ENCODE measurements around the gene RPL22.

The RPL22 gene

DNA sequence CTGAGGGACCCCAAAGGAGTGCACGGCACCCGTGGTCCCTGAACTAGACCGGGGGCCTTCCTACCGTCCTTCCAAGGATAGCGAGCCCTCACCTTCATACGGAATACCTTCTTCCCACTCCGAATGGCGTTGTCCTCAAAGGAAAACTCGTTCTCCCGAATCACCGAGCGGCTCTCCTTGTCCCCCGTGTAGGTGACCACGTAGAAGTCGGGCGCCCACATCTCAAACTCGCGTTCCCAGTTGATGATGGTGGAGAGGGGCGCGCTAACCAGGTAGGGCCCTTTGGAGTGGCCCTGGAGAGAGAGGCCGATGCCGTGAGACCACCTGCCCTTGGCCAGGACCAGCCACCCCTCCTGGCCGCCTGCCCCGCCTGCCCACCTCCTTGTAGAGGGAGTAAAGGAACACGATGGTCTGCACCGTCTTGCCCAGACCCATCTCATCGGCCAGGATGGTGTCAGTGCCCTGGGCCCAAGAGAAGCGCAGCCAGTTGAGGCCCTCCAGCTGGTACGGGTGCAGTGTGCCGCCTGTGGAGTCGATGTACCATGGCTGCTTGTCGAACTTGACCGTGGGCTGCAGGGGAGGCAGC is 57.3 kb downstream of the RPL22 start:
- no peaks in the 10 kb centered on the region for H3K9me3 Mint-ChIP-seq
- no peak overlapping the region for H3K27ac Mint-ChIP-seq
- TF ChIP-seq, protein P1, sequence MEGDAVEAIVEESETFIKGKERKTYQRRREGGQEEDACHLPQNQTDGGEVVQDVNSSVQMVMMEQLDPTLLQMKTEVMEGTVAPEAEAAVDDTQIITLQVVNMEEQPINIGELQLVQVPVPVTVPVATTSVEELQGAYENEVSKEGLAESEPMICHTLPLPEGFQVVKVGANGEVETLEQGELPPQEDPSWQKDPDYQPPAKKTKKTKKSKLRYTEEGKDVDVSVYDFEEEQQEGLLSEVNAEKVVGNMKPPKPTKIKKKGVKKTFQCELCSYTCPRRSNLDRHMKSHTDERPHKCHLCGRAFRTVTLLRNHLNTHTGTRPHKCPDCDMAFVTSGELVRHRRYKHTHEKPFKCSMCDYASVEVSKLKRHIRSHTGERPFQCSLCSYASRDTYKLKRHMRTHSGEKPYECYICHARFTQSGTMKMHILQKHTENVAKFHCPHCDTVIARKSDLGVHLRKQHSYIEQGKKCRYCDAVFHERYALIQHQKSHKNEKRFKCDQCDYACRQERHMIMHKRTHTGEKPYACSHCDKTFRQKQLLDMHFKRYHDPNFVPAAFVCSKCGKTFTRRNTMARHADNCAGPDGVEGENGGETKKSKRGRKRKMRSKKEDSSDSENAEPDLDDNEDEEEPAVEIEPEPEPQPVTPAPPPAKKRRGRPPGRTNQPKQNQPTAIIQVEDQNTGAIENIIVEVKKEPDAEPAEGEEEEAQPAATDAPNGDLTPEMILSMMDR (IDR thresholded peaks at IDR 0.05): no peak
- H3K4me1 Mint-ChIP-seq: peaks cover 23% of the 10 kb centered on the region
- H3K4me3 Mint-ChIP-seq: no peak overlapping the region
- peaks cover 29% of the 10 kb centered on the region for H3K27me3 Mint-ChIP-seq (ENCODE audit: low read depth, poor library complexity)
- DNase-seq: no peak
- no peaks in the 10 kb centered on the region for H3K36me3 Mint-ChIP-seq (ENCODE audit: low read depth)

DNA sequence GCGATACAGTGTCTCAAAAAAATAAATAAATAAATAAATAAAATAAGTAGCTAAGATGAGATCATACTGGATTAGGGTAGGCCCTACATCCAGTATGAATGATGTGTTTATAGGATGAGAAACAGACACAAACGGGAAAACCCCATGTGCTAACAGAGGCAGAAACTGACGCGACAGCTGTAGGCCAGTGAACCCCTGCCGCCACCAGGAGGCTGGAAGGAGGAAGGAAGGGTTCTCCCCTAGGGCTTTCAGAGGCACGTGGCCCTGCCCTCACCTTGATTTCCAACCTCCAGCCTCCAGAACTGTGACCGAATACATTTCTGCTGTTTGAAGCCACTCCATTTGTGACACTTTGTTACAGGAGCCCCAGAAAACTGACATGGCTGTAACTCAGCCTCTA is 57.8 kb downstream of the RPL22 start:
- Mint-ChIP-seq H3K36me3 (ENCODE audit: low read depth) (no peaks in the 10 kb centered on the region), H3K4me3 (no peak overlapping the region), H3K4me1 (peaks cover 23% of the 10 kb centered on the region), H3K27me3 (ENCODE audit: low read depth, poor library complexity) (peaks cover 26% of the 10 kb centered on the region), H3K27ac (no peak overlapping the region), H3K9me3 (no peaks in the 10 kb centered on the region)
- TF ChIP-seq, protein P1 (IDR thresholded peaks at IDR 0.05): peak; percentile 9
- DNase-seq: no peak

DNA sequence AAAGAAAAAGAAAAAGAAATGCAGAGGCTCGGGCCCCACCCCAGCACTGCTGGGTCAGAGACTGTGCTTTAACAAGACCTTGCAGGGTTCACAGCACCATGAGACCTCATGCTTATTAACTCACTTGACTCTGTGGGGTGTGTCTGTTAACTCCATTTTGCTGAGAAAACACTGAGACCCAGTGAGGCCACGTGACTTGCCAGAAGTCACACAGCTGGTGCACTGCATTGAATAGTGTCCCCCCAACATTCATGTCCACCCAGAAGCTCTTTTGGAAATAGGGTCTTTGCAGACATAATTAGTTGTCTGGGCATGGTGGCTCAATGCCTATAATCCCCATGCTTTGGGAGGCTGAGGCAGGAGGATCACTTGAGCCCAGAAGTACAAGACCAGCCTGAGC is 59.0 kb downstream of the RPL22 start:
- Mint-ChIP-seq H3K4me1 (peaks cover 17% of the 10 kb centered on the region), H3K36me3 (ENCODE audit: low read depth) (no peaks in the 10 kb centered on the region), H3K27me3 (ENCODE audit: low read depth, poor library complexity) (peaks cover 25% of the 10 kb centered on the region), H3K9me3 (no peaks in the 10 kb centered on the region), H3K27ac (no peak overlapping the region), H3K4me3 (no peak overlapping the region)
- DNase-seq: no peak
- TF ChIP-seq, protein P1 (IDR thresholded peaks at IDR 0.05): no peak

DNA sequence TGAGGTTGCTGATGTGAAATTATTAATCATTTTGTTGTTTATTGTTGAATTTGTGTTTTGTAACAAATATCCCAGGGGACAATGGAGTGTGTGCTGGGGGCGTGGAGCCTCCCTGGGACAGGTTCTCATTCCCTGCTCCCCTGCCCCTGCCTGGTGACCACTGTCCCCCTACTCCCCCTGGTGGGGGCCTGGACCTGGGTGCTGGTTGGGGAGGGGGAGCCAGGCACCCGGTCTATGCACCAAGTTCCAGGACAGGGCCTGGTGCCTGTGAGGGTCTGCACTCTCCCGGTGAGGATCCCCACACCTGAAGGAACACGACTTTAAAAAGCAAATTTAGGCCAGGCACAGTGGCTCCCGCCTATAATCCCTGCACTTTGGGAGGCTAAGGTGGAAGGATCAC is 61.6 kb downstream of the RPL22 start:
- Mint-ChIP-seq H3K9me3 (peaks cover 5% of the 10 kb centered on the region), H3K27me3 (ENCODE audit: low read depth, poor library complexity) (peaks cover 25% of the 10 kb centered on the region), H3K4me1 (no peaks in the 10 kb centered on the region), H3K27ac (no peak overlapping the region), H3K4me3 (no peak overlapping the region), H3K36me3 (ENCODE audit: low read depth) (no peaks in the 10 kb centered on the region)
- no peak for DNase-seq
- TF ChIP-seq, protein P1 (IDR thresholded peaks at IDR 0.05): no peak

DNA sequence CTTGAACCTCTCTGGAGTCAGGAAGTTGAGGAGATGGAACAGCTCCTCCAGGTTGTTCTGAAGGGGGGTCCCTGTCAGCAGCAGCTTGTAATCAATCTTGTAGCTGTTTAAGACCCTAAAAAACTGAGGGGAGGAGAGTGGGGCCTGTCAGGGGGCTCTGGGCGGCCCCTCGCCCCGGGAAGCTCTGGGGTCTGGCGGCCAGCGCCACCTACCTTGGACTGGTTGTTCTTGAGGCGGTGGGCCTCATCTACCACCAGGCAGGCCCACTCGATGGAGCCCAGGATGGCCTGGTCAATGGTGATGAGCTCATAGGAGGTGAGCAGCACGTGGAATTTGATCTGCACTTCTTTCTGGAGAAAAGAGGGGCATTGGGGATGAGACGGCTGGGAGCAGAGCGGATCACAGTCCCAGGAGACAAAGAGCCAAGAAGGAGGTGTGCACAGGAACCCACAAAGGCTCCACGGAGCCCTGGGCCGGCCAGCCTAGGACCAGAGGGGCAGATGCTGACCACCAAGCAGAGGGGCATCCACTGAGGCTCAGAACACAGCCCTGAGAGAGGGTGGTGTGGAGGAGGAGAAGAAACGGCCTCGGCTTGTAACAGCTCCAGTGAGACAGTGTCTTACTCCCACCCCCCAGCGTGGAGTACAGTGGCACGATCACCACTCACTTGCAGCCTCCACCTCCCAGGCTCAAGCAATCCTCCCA is 62.7 kb downstream of the RPL22 start:
- H3K4me3 Mint-ChIP-seq: no peak overlapping the region
- H3K27me3 Mint-ChIP-seq (ENCODE audit: low read depth, poor library complexity): peaks cover 20% of the 10 kb centered on the region
- TF ChIP-seq, protein P1 (IDR thresholded peaks at IDR 0.05): no peak
- H3K27ac Mint-ChIP-seq: no peak overlapping the region
- H3K36me3 Mint-ChIP-seq (ENCODE audit: low read depth): no peaks in the 10 kb centered on the region
- peaks cover 15% of the 10 kb centered on the region for H3K9me3 Mint-ChIP-seq
- no peaks in the 10 kb centered on the region for H3K4me1 Mint-ChIP-seq
- no peak for DNase-seq

Measured in nephron progenitor cell (in vitro differentiated cells).